HCEC 1CT (cell line): Measurements from ENCODE around the gene KLC1.

Source experiments
- DNase-seq: peaks from one replicate; pipeline ENCODE4 v3.0.0-alpha.2; 2017

KLC1 gene

DNA sequence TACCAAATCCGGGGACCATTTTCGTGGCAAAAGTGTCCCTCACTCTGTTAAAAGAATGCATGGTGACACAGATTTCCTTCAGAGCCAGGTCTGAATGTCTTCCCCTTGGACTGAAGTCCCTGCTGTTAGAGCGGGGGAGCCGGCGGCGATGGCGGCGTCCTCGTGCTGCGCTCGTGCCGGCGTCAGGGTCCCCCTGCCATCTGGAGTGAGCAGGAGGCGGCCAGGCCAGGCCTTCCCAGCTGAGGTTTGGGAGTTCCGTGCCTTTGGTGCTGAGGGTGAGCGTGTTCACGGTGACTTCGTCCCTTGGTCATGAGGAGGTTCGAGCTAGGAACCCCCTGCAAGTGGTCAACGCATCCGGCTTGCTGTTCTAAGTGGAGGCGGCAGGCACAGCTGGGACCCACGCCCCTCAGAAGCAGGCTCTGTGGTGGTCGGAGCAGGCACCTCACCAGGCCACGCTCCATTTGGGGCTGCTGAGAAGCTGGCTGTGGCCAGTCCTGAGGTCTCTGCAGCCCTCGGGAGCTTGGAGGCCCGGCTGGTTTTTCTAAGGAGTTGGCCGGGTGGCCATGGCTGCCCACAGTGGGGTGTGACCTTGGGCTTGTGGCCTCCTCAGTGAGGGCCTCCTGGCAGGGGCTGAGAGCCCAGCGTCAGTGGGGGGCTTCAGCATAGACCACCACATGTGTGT is 96.1 kb downstream of the KLC1 start:
- no peak for DNase-seq

DNA sequence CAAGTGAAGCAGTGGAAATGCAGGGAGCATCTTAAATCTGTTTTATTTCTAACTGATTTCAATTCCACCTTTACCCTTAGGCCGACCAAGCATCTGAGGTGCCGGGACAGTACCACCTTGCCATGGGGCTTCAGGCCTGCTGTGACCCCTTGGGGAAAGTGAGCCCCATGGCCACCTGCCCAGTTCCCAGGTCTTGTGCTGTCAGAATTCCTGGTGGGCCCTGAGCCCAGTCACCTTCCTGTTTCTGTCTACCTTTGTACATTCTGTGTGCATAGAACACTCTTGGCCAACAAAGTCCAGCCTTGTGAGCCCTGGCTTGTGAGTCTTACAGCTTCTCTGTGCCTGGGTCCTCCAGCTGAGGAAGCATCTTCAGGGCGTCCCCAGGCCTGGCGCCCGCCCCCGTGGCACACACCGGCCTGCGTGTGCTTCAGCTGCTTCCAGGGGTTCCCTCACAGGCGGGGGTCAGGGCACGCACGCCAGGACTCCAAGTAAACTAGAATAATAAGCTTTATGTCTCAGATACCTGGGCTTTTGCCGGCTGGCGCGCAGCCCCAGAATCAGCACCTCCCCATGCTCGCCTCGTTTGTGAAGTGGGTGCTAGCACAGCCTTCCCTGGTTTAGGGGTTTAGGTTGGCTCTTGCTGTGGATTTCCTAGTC is 96.9 kb downstream of the KLC1 start:
- no peak for DNase-seq

DNA sequence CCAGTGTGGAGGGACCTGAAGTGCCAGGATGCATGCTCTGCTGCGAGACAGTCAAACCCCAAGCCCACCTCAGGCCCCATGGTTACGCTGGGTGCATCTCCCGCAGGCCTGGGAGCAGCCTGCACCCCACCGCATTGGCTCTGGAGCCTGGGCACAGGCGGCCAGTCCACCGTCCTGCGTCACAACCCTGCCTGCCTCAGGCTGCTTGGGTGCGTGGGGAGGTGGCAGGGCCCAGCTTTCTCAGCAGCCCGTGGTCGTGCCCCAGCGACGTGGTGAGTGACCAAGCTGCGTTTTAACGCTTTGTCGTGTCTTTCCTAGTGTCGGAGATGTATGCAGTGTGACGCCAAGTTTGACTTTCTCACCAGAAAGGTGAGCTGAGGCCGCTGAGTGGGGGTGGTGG is 97.5 kb downstream of the KLC1 start:
- no peak for DNase-seq

GRCh38 chr14:103727313-103727980 is 98.4 kb downstream of the KLC1 start:
- no peak for DNase-seq

- DNase-seq, result no peak
Observed at GRCh38 chr14:103728141-103728540, 99.1 kb downstream of the KLC1 start.

DNA sequence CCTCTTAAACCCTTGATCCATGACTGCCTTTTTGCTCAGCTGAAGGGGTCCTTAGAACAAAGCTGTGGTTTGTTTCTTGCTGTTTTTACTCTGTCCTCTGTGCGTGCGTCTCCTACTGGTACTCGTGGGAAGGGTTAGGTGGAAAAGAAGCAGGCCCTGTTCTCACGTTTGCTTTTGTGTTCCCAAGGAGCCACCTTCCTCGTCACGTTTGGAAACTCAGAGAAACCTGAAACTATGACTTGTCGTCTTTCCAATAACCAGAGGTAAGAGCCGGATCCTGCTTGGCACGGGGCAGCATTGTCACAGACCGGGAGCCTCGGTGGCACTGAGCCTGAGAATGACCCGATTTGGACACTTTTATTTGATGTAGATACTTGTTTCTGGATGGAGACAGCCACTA is 99.7 kb downstream of the KLC1 start:
- no peak for DNase-seq

- DNase-seq, result no peak
Observed at GRCh38 chr14:103729496-103730448, 100.8 kb downstream of the KLC1 start.

DNA sequence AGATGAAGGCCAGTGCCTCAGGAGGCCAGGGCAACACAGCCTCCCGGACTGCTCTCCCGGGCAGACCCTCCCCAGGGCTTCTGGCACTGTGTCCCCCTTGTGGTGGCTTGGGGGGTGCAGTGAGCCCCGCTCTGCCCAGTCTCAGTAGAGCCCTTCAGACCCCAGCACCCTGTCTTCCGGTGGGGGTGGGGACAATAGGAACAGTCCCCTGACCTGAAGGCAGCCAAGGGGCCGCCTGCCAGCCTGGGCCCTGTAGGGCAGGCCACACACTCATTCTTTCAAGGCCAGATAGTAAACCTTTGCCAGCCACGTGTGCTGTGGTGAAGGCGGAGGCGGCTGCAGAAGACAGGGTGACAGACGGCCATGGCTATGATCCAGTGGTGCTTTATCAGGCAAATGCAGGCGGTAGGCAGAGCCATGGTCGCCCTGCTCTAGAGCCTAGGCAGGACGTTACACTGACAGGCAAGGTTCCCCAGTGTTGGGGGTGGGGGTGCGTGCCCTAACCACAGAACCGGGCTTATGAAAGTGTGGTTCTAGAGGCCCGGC is 101.6 kb downstream of the KLC1 start:
- DNase-seq, result no peak

DNA sequence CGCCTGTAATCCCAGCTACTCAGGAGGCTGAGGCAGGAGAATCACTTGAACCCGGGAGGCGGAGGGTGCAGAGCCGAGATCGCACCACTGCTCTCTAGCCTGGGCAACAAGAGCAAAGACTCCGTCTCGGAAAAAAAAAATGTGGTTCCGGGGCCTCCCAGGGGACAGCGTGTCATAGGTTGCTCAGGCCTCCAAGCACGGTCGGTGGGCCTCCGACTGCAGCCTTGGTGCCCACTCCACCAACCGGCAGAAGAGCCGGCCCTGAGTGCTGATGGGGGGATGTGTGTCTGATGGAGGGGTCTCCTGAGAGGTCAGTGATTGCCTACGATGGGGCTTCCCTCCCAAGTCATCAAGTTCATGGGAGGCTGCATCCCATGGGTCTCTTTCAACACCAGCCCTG is 102.5 kb downstream of the KLC1 start:
- no peak for DNase-seq

DNA sequence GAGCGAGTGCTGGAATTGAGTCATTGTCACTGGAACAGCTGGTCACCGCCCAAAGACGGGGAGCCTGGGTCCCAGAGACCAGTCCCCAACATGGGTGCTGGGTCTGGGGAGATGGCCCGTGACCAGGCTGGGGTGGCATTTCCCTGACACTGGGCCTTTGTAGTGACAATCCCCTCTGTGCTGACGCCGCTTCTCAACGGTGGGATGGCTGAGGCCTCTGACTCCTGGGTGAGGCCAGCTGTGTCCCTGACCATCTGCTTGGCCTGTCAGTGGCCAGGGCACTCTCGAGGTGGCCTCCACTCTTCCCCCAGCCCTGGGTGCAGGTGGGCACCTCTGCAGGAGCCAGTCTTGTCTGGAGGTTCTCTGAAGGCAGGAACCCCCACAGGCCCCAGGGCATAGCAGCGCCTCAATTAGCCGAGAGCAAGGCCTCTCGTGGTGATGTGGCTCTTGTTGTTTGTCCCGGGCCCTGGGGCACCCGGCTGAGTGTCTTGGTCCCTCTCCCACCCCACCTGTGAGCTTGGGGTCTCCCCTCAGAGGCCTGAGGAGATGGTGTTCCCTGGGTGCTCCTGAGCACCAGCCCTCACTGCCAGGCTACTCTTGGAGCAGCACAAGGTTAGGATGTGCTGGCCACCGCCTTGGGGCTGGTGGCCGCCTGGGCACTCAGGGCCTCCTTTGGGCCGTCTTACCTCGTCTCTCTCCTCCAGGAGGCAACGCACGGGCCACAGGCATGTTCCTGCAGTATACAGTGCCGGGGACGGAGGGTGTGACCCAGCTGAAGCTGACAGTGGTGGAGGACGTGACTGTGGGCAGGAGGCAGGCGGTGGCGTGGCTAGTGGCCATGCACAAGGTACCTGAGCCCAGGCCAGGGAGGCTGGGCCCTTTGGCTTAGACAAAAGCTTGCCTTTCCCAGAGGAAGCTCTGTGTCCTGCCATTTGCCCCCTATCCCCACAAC is 103.2 kb downstream of the KLC1 start:
- no peak for DNase-seq

DNA sequence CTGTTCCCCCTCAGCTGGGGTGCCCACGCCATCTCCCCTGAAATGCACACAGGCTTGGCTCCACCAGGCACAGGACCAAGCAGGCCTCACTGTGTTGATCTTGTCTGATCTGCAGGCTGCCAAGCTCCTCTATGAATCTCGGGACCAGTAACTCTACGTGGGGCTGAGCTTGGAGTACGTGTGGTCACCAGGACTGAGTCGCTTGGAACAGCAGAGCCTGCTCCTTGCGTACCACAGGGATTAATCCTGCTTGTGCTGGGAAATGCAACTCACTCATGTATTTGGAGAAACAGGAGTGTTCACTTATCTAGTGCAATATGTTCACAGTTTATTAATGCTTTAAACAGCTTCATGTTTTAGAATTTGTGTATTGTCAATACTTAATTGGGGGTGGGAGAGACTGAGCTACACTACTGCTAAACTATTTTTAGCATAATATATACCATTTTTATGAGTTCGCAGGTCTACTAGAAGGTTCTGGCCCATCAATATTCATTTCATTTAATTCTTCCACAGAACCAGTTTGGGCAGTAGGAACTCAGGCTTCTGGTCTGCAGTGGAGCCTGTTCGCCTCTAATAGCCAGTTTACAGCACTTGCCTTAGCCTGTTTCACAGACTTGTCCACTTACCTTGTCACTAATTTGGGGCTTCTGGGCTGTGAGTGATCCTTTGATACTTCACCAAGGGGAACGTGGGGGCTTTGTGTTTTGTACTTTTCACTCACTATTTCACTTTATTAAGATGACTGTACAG is 104.0 kb downstream of the KLC1 start:
- DNase-seq, result no peak

GRCh38 chr14:103733651-103734050 is 104.6 kb downstream of the KLC1 start:
- no peak for DNase-seq

- no peak for DNase-seq
Observed at GRCh38 chr14:103734081-103734888, 105.3 kb downstream of the KLC1 start.

GRCh38 chr14:103735022-103735421 is 106.0 kb downstream of the KLC1 start:
- DNase-seq, result no peak

- no peak for DNase-seq
Observed at GRCh38 chr14:103735439-103735814, 106.4 kb downstream of the KLC1 start.

GRCh38 chr14:103735815-103736545 is 107.0 kb downstream of the KLC1 start:
- no peak for DNase-seq

DNA sequence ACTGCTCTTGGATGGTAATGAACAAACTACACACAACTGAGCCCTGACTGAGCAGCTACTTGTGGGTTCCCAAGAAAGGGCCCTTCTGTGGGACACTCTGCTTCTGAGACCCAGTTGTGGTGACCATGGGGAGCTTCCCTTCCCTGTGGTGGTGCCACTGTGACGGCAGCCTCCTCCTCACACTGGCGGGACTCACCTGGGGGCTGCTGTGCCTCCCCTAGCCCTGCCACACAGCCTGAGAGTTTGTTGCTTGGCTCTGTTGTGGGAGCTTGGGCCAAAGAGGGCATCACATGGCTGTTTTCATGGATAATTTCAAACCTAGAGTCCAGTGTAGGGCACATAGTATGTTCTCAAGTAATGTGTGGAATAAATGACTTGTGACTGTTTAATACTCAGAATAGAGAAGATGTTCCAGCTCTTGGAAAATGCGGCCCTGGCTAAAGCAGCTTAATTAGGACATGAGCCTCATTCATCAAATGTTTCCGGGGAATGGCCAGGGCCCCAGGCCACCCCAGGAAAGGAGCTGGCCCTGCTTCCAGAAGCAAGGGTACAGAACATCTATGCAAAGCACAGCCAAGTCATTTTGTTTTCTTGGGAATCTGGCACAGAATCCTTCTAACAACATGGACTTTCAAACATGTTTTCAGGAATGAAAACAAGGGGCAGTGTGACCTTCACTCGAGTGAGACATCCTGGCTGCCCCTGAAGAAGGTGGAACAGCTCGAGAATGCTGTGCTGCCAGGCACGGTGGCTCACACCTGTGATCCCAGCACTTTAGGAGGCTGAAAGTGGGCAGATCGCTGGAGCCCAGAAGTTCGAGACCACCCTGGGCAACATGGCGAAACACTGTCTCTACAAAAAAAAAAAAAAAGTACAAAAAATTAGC is 107.8 kb downstream of the KLC1 start:
- DNase-seq, result no peak

- DNase-seq, result no peak
Observed at GRCh38 chr14:103737432-103738045, 108.5 kb downstream of the KLC1 start.
